A549 (cell line): ENCODE measurements around the gene SIGLEC5.

Experiments used
- HDAC2 ChIP-seq: fragments of 200-600 bp; sonication (generic); IDR thresholded peaks from 2 replicates; pipeline ENCODE4 v1.6.1; 2016
- HOXA7 ChIP-seq: fragments of 250-450 bp; sonication (Bioruptor Pico); IDR thresholded peaks from 2 replicates; pipeline ENCODE4 v1.5.0; 2020; ENCODE audit warnings: mild to moderate bottlenecking, moderate library complexity
- JUNB ChIP-seq: fragments of >200 bp; sonication (Bioruptor Twin); formaldehyde crosslinking; IDR thresholded peaks from 2 replicates; pipeline ENCODE4 v1.6.1; 2016
- MYC ChIP-seq: IDR thresholded peaks from 2 replicates; pipeline ENCODE4 v1.6.1; 2012; ENCODE audit warnings: mild to moderate bottlenecking, inconsistent platforms, low read length, improper control_type of control experiment, borderline replicate concordance
- NFE2L2 ChIP-seq: fragments of 150-350 bp; conservative IDR thresholded peaks from 2 replicates; pipeline ENCODE4 v1.6.1; 2014; ENCODE audit warnings: low read length
- PHF8 ChIP-seq: fragments of 200-600 bp; sonication (generic); IDR thresholded peaks from 2 replicates; pipeline ENCODE4 v1.6.1; 2016; ENCODE audit warnings: low read depth, mild to moderate bottlenecking, antibody characterized with exemption, moderate library complexity, borderline replicate concordance
- POLR2A ChIP-seq: IDR thresholded peaks from 2 replicates; pipeline ENCODE4 v1.6.1; 2012; ENCODE audit warnings: mild to moderate bottlenecking, low read length
- RCOR1 ChIP-seq: fragments of 150-350 bp; IDR thresholded peaks from 2 replicates; pipeline ENCODE4 v1.6.1; 2014; ENCODE audit warnings: antibody characterized with exemption, low read length, low read depth
- TP53 ChIP-seq: fragments of 250-450 bp; sonication (Bioruptor Pico); IDR thresholded peaks from 2 replicates; pipeline ENCODE4 v1.5.0; 2021; ENCODE audit warnings: mild to moderate bottlenecking, moderate library complexity
- TF ChIP-seq, protein P1 (sequence below): fragments of 200-600 bp; sonication (generic); IDR thresholded peaks from 2 replicates; pipeline ENCODE4 v1.6.1; 2016; ENCODE audit warnings: antibody characterized with exemption, mild to moderate bottlenecking, moderate library complexity
- TF ChIP-seq, protein P2 (sequence below): fragments of >200 bp; sonication (Bioruptor Twin); formaldehyde crosslinking; IDR thresholded peaks from 3 replicates; pipeline ENCODE4 v1.5.1; 2016
- TF ChIP-seq, protein P3 (sequence below): IDR thresholded peaks from 2 replicates; pipeline ENCODE4 v1.6.1; 2012

DNA sequence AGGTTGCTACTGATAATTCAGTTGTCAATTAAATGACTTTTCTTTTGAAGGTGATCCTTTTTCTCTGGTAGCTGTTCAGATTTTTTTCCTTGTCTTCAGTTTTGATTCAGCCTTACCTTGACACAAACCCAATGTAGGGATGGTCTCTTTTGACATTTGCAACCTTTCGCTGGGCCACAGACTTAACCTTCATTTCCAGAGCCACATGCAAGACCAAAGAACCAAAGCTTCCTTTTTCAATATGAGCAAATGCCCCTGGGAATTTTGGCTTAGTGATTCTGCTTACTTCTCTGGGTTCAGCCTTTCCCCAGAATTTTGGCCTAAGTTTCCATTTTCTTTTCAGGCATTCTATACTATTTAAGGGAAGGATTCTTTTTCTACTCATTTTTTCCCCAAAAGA is 19.6 kb downstream of the SIGLEC5 start:
- TF ChIP-seq PHF8 (no peak), TP53 (CRISPR knock-in tag) (no peak), NFE2L2 (no peak), POLR2A (no peak), JUNB (no peak), HDAC2 (no peak), HOXA7 (CRISPR knock-in tag) (no peak), RCOR1 (no peak), MYC (no peak)
- TF ChIP-seq, protein P1, sequence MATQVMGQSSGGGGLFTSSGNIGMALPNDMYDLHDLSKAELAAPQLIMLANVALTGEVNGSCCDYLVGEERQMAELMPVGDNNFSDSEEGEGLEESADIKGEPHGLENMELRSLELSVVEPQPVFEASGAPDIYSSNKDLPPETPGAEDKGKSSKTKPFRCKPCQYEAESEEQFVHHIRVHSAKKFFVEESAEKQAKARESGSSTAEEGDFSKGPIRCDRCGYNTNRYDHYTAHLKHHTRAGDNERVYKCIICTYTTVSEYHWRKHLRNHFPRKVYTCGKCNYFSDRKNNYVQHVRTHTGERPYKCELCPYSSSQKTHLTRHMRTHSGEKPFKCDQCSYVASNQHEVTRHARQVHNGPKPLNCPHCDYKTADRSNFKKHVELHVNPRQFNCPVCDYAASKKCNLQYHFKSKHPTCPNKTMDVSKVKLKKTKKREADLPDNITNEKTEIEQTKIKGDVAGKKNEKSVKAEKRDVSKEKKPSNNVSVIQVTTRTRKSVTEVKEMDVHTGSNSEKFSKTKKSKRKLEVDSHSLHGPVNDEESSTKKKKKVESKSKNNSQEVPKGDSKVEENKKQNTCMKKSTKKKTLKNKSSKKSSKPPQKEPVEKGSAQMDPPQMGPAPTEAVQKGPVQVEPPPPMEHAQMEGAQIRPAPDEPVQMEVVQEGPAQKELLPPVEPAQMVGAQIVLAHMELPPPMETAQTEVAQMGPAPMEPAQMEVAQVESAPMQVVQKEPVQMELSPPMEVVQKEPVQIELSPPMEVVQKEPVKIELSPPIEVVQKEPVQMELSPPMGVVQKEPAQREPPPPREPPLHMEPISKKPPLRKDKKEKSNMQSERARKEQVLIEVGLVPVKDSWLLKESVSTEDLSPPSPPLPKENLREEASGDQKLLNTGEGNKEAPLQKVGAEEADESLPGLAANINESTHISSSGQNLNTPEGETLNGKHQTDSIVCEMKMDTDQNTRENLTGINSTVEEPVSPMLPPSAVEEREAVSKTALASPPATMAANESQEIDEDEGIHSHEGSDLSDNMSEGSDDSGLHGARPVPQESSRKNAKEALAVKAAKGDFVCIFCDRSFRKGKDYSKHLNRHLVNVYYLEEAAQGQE, result no peak
- TF ChIP-seq, protein P2, sequence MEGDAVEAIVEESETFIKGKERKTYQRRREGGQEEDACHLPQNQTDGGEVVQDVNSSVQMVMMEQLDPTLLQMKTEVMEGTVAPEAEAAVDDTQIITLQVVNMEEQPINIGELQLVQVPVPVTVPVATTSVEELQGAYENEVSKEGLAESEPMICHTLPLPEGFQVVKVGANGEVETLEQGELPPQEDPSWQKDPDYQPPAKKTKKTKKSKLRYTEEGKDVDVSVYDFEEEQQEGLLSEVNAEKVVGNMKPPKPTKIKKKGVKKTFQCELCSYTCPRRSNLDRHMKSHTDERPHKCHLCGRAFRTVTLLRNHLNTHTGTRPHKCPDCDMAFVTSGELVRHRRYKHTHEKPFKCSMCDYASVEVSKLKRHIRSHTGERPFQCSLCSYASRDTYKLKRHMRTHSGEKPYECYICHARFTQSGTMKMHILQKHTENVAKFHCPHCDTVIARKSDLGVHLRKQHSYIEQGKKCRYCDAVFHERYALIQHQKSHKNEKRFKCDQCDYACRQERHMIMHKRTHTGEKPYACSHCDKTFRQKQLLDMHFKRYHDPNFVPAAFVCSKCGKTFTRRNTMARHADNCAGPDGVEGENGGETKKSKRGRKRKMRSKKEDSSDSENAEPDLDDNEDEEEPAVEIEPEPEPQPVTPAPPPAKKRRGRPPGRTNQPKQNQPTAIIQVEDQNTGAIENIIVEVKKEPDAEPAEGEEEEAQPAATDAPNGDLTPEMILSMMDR, result no peak
- TF ChIP-seq, protein P3, sequence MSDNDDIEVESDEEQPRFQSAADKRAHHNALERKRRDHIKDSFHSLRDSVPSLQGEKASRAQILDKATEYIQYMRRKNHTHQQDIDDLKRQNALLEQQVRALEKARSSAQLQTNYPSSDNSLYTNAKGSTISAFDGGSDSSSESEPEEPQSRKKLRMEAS, result no peak
